HG03025 (cell line): ENCODE measurements around the gene TFDP2.
"Not testable (repeated sequence)": the region's sequence is repeated elsewhere in the genome, so short reads cannot be mapped to it uniquely, and the experiment has no call there.

Experiments used
- ATAC-seq: cut with Tn5 transposase; IDR thresholded peaks from one replicate; pipeline ENCODE4 v1.9.1; 2021; ENCODE audit warnings: mild to moderate bottlenecking, moderate library complexity; ENCODE audit not compliant: unreplicated experiment, low FRiP score

Gene TFDP2

GRCh38 chr3:142127941-142128658 lies 21.2 kb downstream of the TFDP2 start:
- no peak for ATAC-seq

DNA sequence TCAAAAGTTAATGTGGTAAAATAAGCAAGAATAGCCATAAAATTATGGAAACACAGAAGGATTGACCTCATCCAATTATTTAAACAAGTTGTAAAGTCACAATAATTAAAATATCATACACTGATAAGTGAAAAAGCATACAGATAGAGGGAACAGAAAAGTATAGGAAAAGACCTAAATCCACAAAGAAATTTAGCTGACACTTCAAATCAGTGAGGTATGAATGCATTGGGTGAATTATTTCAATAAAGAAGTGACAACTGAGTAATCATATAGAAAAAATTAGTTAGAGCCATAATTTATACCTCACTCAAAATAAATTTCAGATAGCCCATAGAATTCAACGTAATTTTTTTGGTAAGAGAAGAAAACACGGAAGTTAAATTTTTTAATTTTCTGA lies 25.1 kb downstream of the TFDP2 start:
- ATAC-seq: no peak

- ATAC-seq: no peak
These were observed 28.6 kb downstream of the TFDP2 start for GRCh38 chr3:142120707-142121106.

DNA sequence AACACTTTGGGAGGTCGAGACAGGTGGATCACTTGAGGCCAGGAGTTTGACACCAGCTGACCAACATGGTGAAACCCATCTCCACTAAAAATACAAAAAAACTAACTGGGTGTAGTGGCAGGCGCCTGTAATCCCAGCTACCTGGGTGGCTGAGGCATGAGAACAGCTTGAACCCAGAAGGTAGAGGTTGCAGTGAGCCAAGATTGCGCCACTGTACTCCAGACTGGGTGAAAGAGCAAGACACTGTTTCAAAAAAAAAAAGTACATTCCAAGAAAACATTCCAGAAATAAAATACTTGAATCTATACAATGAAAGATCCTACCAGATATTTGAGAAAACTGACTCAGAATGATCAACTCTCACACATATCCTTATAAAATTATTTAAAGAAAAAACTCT lies 30.4 kb downstream of the TFDP2 start:
- ATAC-seq: no peak

DNA sequence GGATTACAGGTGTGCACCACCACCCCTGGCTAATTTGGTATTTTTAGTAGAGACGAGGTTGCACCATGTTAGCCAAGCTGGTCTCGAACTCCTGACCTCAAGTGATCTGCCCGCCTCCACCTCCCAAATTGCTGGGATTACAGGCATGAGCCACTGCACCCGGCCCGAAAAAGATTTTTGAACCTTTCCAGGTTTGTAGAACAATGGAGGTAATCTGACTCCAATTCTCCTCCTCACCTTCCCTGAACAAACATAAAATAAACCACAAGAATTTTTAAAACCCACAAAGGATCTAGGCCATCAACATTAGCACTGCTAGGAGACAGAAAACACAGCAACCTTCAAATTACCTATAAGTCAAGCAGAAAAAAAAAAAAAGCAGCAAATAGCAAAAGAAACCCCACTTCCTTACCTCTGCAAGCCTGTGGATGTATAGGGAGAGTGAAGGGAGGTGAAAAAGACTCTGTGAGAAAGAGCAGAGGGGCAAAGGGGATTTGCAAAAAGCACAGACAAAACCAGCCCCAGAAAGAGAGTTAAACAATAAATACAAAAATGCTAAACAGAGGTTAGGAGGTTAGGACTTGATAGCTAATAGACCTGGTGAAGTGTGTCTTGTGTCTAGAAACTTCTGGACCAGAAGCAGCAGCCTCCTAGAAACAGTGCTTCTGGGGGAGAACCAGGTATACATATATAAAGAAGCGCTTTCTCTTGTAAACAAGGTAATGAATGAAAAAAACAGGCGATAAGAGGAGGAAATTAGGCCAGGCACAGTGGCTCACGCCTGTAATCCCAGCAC lies 32.1 kb downstream of the TFDP2 start:
- ATAC-seq: no peak

- no peak for ATAC-seq
These were observed 33.3 kb downstream of the TFDP2 start for GRCh38 chr3:142115867-142116668.

DNA sequence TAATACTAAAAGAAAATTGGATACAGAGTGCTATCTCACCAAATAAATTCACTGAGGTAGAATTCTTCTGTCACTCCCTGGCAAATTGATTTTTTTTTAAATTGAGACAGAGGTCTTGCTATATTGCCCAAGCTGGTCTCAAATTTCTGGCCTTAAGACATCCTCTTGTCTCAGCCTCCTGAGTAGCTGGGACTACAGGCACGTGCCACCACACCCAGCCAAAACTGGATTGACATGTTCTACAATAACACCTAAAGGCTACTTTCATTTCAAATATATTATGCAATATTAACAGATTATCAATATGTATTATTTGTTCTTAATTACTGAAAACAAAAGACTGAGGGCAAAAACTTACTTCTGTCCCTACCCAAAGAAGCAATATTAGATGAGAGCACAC lies 36.7 kb downstream of the TFDP2 start:
- ATAC-seq: no peak

GRCh38 chr3:142106548-142106947 lies 42.8 kb downstream of the TFDP2 start:
- ATAC-seq: no peak

DNA sequence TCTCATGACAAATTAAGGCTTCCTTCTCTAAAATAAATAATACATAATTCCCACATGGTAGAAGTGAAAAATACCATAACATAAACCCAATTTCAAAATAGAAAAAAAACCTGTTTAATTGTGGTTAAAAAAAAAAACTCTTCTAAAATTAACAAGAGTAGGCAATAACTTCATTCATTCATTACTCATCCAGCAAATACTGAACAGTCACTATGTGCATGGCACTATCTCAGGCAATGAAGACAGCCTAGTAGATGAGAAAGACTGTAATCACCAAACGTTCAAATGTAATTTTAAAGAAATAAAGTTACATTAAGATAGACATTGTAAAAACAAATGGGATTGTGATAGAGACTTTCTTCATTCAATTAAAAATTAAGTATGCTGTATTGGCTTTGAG lies 43.4 kb downstream of the TFDP2 start:
- ATAC-seq: no peak

- ATAC-seq: no peak
These were observed 44.6 kb downstream of the TFDP2 start for GRCh38 chr3:142104763-142105162.

GRCh38 chr3:142098964-142099363 lies 50.4 kb downstream of the TFDP2 start:
- no peak for ATAC-seq

- no peak for ATAC-seq
These were observed 52.1 kb downstream of the TFDP2 start for GRCh38 chr3:142097099-142097843.

DNA sequence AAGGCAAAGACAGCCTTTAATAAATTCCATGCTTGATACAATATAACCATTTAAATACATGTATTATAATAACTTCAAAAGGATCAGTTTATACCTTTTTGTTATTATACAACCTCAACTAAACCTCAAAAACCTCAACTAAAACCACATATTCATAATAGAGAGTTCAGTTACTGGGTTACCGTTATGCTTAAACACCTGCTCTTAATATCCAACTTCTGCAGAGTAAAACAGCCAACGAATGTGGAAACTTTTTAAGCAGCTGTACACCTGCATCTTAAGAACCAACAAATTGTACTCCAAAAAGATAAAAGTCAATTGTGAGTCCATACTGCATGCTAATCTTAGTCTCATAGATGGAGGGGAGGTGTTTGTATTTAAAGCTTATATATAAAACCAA lies 53.5 kb downstream of the TFDP2 start:
- no peak for ATAC-seq

- not testable (repeated sequence) for ATAC-seq
These were observed 60.4 kb downstream of the TFDP2 start for GRCh38 chr3:142088925-142089324.

GRCh38 chr3:142088522-142088921 lies 60.8 kb downstream of the TFDP2 start:
- ATAC-seq: no peak

- no peak for ATAC-seq
These were observed 61.7 kb downstream of the TFDP2 start for GRCh38 chr3:142087676-142088075.

DNA sequence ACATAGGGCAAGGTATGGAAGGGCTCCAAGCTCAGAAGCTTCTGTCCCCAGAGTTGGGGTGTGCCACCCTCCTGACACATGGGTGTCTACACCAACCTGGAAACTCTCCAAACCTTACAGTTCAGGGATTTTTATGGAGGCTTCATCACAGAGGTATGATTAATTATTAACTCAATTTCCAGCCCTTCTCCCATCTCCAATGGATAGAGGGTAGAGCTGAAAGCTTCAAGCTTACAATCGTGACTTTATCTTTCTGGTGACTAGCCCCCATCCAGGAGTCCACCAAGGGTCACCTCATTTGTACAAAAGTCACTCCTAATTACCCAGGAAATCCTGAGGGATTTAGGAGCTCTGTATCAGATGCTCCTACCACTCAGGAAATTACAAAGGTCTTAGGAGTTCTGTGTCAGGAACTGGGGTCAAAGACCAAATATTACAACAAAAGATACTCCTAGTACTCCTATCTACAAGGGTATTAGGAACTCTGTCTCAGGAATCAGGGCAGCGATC lies 62.7 kb downstream of the TFDP2 start:
- no peak for ATAC-seq

DNA sequence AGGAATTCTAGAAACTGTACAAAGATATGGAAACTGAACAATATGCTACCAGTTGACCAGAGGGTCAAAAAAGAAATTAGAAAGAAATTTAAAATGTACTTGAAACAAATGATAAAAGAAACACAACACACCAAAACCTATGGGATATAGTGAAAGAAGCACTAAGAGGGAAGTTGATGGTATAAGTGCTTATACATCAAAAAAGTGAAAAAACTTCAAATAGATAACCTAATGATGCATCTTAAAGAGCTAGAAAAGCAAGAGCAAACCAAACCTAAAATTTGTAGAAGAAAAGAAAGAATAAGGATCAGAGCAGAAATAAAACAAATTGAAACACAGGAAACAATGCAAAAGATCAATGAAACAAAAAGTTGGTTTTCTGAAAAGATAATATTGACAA lies 68.2 kb downstream of the TFDP2 start:
- ATAC-seq: no peak

GRCh38 chr3:142077859-142078500 lies 71.4 kb downstream of the TFDP2 start:
- no peak for ATAC-seq
